Placental epithelial cell (primary cell): Measurements from ENCODE around the gene SELENOO. TPM values are rescaled to one million over a fixed set of nuclear protein-coding genes. Genes with fewer than 3 reads are reported as not detected.

ENCODE experiments used
- total RNA-seq: library from RNA; depleted of rRNA; stranded (reverse); fragments of >200 nt; gene quantifications from 2 replicates; pipeline ENCODE4 v1.2.3, GENCODE V29; 2012

The SELENOO gene, protein sequence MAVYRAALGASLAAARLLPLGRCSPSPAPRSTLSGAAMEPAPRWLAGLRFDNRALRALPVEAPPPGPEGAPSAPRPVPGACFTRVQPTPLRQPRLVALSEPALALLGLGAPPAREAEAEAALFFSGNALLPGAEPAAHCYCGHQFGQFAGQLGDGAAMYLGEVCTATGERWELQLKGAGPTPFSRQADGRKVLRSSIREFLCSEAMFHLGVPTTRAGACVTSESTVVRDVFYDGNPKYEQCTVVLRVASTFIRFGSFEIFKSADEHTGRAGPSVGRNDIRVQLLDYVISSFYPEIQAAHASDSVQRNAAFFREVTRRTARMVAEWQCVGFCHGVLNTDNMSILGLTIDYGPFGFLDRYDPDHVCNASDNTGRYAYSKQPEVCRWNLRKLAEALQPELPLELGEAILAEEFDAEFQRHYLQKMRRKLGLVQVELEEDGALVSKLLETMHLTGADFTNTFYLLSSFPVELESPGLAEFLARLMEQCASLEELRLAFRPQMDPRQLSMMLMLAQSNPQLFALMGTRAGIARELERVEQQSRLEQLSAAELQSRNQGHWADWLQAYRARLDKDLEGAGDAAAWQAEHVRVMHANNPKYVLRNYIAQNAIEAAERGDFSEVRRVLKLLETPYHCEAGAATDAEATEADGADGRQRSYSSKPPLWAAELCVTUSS
- 20.4 and 26.8 TPM in 2 replicates for total RNA-seq

DNA sequence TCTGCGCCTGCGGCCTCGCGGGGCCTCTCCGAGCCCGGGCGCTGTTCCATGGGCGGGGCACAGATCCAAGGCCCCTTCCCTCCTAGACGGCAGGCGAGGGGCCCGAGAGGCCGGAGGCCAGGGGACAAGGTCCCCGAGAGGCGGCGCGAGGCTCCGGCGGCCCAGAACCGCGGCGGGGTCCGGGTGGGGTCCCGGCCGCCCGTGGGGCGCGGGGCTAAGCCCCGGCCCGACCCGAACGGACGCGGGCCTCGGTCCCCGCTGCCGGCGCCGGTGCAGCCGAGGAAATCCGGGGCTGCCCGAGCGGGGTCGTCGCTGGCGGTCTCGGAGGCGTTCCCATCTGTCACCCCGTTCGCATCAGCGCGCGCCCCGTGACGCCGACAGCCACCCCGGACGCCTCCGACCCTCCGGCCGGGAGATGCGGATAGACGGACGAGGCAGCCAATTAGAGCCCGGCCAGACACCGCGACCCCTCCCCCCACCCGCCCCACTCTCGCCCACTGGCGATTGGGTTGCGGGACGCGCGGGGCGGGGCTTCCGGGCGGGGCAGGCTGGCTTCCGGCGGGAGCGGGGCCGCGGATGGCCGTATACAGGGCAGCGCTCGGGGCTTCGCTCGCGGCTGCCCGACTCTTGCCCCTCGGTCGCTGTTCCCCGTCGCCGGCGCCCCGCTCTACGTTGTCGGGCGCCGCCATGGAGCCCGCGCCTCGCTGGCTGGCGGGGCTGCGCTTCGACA lies at the start of gene SELENOO:
TSS of gene SELENOO (plus strand) at position 551 of the 730 bp plus-strand sequence. CDS start at position 577, 26 bp downstream.

DNA sequence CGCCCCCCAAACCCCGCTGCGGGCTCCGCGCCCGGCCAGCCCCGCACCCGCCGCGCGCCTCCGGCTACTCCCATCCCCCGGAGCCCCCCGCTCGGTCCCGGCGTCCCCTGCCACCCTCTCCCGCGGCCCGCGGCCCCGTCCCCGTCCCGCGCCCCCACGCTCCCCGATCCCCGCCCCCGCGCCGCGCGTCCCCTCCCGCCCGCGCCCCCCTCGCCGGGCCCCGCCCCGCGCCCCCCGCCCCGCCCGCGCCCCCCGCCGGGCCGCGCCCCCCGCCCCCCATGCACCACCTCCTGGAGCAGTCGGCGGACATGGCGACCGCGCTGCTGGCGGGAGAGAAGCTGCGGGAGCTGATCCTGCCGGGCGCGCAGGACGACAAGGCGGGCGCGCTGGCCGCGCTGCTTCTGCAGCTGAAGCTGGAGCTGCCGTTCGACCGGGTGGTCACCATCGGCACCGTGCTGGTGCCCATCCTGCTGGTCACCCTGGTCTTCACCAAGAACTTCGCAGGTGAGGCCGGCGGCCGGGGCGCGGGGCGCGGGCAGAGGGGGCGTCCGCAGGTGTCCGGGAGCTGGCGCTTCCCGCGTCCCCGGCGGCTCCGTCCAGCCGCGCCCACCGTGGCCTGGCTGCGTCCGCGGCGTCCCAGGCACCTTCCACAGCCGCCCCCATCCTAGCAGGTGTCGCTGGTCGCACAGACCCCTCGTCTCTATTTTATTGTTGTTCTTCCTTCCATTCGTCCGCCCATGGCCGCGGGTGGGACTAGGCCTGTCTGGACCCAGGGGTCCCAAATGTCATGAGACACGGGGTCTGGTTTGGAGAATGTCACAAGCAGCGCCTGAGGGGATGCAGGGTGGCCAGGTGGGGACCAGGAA lies 30.1 kb upstream of the SELENOO start, which contains the start of gene PANX2:
TSS of gene PANX2 (plus strand) at position 279 of the 866 bp plus-strand sequence. CDS start at position 279, 0 bp downstream.

DNA sequence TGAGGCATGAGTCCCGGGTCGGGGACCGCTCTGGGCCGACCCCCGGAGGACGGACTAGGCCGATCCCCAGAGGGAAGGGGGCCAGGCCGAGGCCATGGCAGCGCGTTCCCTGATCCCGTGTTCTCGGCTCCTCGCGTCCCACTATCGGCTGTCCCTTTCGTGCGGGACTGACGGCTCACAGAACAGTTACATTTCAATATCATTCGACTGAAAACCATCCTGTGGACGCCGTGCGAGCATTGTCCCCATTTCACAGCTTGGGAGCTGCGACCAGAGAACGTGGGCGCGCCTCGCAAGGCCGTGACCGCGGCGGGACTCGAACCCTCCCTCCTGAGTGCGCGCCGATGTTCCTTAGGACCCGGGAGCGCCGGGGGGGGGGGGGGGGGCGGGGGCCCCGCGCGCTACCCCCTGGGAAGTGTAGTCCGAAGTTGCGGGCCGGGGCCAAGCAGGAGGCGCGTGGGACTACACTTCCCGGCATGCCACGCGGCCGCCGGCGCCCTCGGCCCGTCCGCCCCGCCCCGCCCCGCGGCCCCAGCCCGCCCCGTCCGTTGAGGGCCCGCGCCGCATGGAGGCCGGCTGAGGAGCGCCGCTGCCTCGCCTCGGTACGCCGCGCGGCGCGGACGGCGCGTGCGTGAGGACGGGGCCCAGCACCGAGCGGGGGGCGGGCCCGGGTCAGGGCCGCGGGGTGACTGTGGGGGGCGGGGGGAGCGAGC lies 15.3 kb upstream of the SELENOO start, which contains the start of gene TRABD:
TSS of gene TRABD (plus strand) at position 539 of the 713 bp plus-strand sequence. CDS start 7,148 bp downstream, outside the sequence.

DNA sequence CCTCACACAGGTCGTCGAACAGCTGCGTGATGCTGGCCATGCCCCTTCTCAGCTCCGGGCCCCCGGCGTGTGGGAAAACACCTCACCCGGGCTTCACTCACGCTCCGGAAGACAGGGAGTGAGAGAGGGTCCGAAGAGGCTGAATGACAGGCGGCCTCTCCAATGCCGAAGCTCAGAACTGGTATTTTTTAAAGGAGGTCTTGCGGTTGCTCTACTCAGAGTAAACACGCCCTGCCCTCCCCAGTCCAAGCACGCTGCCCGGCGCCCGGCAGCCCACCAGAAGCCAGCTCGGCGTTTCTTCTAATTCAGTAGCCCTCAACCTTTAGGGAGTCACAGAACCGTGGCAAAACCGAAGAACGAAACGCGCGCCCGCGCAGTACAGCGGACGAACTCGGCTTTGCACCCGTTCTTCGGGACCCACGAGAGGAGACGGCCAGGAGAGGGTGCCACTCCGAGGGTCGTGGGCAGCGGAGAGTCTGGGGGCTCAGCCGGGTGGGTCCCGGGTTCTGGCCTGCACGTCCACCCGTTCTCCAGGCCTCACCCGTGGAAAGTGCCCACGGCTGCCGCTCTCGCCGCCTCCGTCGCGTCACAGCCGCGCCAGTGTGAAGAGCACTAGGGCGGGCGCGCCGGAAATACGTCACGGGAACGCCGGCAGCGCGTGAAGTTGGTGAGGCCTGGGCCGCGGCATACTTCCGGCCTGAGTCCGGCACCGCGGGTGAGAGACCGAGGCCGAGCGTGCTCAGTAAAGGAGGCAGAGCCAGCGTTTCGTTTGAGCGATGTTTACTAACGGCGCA lies 43.8 kb downstream of the SELENOO start, which contains the start of gene TUBGCP6:
TSS of gene TUBGCP6 (minus strand) at position 604 of the 794 bp plus-strand sequence. CDS start at position 40, 564 bp downstream.

DNA sequence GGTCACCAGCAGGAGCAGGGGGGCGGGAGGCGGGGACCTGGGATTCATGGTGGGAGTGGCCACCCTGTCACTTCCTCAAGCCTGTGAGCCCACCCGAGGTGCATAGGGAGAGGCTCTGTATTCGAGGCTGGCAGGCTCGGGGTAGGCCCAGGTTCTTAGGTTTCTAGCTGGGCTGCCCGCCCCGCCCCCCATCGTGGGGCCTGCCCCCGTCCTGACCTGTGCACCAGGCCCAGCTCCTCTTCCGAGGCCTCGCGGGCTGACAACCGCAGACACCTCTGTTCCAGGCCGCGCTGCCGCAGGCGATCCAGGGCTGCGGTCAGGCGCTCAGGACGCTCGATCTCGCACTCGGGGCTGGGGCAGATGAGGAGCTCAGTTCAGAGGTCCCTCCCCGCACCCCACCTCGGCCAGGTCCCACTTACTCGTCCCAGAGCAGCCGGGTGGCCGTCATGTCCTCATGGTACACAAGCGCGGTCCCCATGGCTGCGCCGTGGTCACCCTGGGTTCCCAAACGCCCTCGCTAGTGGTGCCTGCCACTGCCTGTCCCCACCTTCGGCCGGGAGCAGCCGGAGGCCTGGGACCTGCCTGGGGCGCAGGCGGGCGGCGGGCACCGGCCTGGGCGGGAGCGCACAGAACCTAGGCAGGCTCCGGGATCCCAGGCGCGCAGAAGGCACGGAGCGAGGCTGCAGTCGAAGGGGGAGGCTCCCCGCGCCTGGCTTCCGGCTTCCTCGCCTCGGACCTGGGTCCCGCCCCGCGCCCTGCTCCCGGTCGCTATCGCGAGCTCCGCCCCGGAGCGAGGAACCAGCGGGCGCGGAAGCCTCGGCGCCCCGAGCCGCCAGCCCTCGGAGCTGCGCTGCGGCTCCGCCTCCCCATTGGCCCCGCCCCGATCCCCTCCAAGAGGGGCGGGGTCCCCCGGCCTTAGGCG lies 50.0 kb downstream of the SELENOO start, which contains the start of gene HDAC10:
TSS of gene HDAC10 (minus strand) at position 711 of the 922 bp plus-strand sequence. CDS start at position 478, 233 bp downstream.

DNA sequence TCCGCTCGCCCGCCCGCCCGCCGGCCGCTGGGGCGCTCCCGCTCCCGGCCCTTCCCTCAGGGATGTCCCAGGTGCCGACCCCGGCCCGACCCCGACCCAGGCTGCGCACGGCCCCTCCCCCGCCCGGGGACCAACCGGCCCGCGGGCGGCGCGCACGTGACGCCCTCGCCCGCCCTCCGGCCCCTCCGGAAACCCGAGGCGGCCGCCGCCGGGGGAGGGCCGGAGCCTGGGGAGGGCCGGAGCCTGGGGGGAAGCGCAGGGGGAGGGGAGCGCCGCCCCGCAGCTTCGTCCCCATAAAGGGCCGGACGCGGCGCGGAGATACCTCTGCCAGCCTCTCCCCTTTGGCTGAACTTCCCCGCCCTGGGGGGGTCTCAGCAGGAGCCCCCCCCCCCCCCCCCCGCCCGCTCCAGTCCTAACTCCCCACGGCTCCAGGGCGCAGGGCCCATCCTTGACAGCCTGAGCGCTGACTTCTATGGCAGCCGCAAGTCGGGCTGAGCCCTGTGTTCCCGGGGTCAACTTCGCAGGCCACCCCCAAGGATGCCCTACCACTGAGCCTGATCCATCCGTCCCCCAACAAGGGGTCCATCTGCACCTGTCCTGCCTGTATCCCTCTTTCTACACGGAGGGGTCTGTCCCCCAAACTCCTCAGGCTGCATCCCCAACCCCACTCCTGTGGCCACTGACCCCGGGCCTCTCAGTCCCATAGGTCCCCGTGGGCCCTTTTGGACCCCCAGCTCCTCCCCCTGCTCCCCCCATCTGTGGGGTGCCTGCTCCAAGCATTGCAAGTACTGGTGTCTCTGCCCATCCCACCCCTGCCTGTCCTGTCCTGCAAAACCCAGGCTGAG lies 61.0 kb downstream of the SELENOO start, which contains the start of gene MAPK12:
TSS of gene MAPK12 (minus strand) at position 69 of the 845 bp plus-strand sequence. CDS start 174 bp downstream, outside the sequence.

Other genes with a start within 250 kb of the SELENOO start
- 25.5 and 38.6 TPM in 2 replicates for gene PIM3, start 240.2 kb upstream of the SELENOO start, total RNA-seq
- gene IL17REL, start 188.2 kb upstream of the SELENOO start, total RNA-seq: not detected in 2 replicates
- not detected in 2 replicates for gene TTLL8, start 142.7 kb upstream of the SELENOO start, total RNA-seq
- gene MLC1, start 115.6 kb upstream of the SELENOO start, total RNA-seq: under 0.01 TPM in 2 replicates
- 0.11 and 0.39 TPM in 2 replicates for gene MOV10L1, start 111.0 kb upstream of the SELENOO start, total RNA-seq
- under 0.01 and 0.22 TPM in 2 replicates for gene PANX2, start 30.3 kb upstream of the SELENOO start, total RNA-seq
- 34.2 and 42.7 TPM in 2 replicates for gene TRABD, start 15.1 kb upstream of the SELENOO start, total RNA-seq
- 34.5 and 44.2 TPM in 2 replicates for gene TUBGCP6, start 44.0 kb downstream of the SELENOO start, total RNA-seq
- 28.7 and 34.9 TPM in 2 replicates for gene HDAC10, start 50.3 kb downstream of the SELENOO start, total RNA-seq
- 3.4 and 7.9 TPM in 2 replicates for gene MAPK12, start 60.7 kb downstream of the SELENOO start, total RNA-seq
- 2.3 and 2.7 TPM in 2 replicates for gene MAPK11, start 69.4 kb downstream of the SELENOO start, total RNA-seq
- 146 and 180 TPM in 2 replicates for gene PLXNB2, start 106.6 kb downstream of the SELENOO start, total RNA-seq
- 2.6 and 6.3 TPM in 2 replicates for gene DENND6B, start 126.0 kb downstream of the SELENOO start, total RNA-seq
- 64.7 and 65.6 TPM in 2 replicates for gene PPP6R2, start 142.3 kb downstream of the SELENOO start, total RNA-seq